H9 (cell line): Measurements from ENCODE around the gene RIMBP2. TPM values are rescaled to one million over a fixed set of nuclear protein-coding genes. Genes with fewer than 3 reads are reported as not detected.

ENCODE experiments used
- DNase-seq: peaks from one replicate; pipeline ENCODE4 v3.0.0-alpha.2; 2017
- H2AFZ ChIP-seq: one replicate; pipeline ENCODE4 v1.6.1; 2013; ENCODE audit warnings: mild to moderate bottlenecking, low read length, control low read depth, moderate library complexity
- H2AK5ac ChIP-seq: 2 replicates; pipeline ENCODE4 v1.6.1; 2013; ENCODE audit warnings: low read length, control low read depth, mixed read lengths; ENCODE audit not compliant: insufficient read length
- H2BK120ac ChIP-seq: one replicate; pipeline ENCODE4 v1.6.1; 2013; ENCODE audit warnings: low read depth, mild to moderate bottlenecking, low read length, control low read depth, inconsistent platforms; ENCODE audit not compliant: poor library complexity, severe bottlenecking
- H2BK12ac ChIP-seq: 2 replicates; pipeline ENCODE4 v1.6.1; 2013; ENCODE audit warnings: low read length, control low read depth, mixed read lengths, low read depth; ENCODE audit not compliant: insufficient read length
- H2BK15ac ChIP-seq: 2 replicates; pipeline ENCODE4 v1.6.1; 2013; ENCODE audit warnings: low read depth, low read length, control low read depth
- H2BK20ac ChIP-seq: one replicate; pipeline ENCODE4 v1.6.1; 2013; ENCODE audit warnings: low read depth, mild to moderate bottlenecking, low read length, control low read depth, inconsistent platforms; ENCODE audit not compliant: poor library complexity, severe bottlenecking
- H2BK5ac ChIP-seq: 2 replicates; pipeline ENCODE4 v1.6.1; 2013; ENCODE audit warnings: low read length, control low read depth, mixed read lengths; ENCODE audit not compliant: insufficient read length
- H3K14ac ChIP-seq: 2 replicates; pipeline ENCODE4 v1.6.1; 2013; ENCODE audit warnings: low read length, control low read depth; ENCODE audit not compliant: insufficient read depth
- H3K18ac ChIP-seq: 2 replicates; pipeline ENCODE4 v1.6.1; 2013; ENCODE audit warnings: low read depth, mild to moderate bottlenecking, mixed read lengths, low read length, control low read depth; ENCODE audit not compliant: insufficient read length
- H3K23ac ChIP-seq: 2 replicates; pipeline ENCODE4 v1.6.1; 2013; ENCODE audit warnings: low read length, control low read depth, mixed read lengths, low read depth; ENCODE audit not compliant: insufficient read length
- H3K23me2 ChIP-seq: 2 replicates; pipeline ENCODE4 v1.6.1; 2013; ENCODE audit warnings: low read depth, mild to moderate bottlenecking, mixed read lengths, low read length, control low read depth; ENCODE audit not compliant: insufficient read length, poor library complexity, severe bottlenecking
- H3K27ac ChIP-seq: 2 replicates; pipeline ENCODE4 v1.5.1; 2013; ENCODE audit warnings: low read length, control low read depth, mixed read lengths, low read depth; ENCODE audit not compliant: insufficient read length
- H3K27me3 ChIP-seq: 2 replicates; pipeline ENCODE4 v1.6.1; 2013; ENCODE audit warnings: low read length, control low read depth, inconsistent platforms; ENCODE audit not compliant: insufficient read depth
- H3K4ac ChIP-seq: 2 replicates; pipeline ENCODE4 v1.6.1; 2013; ENCODE audit warnings: low read depth, mild to moderate bottlenecking, control low read depth, inconsistent platforms, low read length, moderate library complexity
- H3K4me1 ChIP-seq: 2 replicates; pipeline ENCODE4 v1.6.1; 2013; ENCODE audit warnings: low read length, control low read depth, inconsistent platforms; ENCODE audit not compliant: insufficient read depth
- H3K4me2 ChIP-seq: 2 replicates; pipeline ENCODE4 v1.6.1; 2013; ENCODE audit warnings: low read length, control low read depth, mixed read lengths; ENCODE audit not compliant: insufficient read length, insufficient read depth
- H3K56ac ChIP-seq: 2 replicates; pipeline ENCODE4 v1.6.1; 2013; ENCODE audit warnings: low read depth, mild to moderate bottlenecking, mixed read lengths, low read length, control low read depth; ENCODE audit not compliant: insufficient read length
- H3K79me1 ChIP-seq: 2 replicates; pipeline ENCODE4 v1.6.1; 2013; ENCODE audit warnings: low read depth, mild to moderate bottlenecking, moderate library complexity, low read length, control low read depth, inconsistent platforms; ENCODE audit not compliant: insufficient read depth, poor library complexity, severe bottlenecking
- H3K79me2 ChIP-seq: 2 replicates; pipeline ENCODE4 v1.6.1; 2013; ENCODE audit warnings: low read length, control low read depth, inconsistent platforms; ENCODE audit not compliant: insufficient read depth
- H3K9ac ChIP-seq: 2 replicates; pipeline ENCODE4 v1.6.1; 2013; ENCODE audit warnings: low read length, control low read depth, mixed read lengths; ENCODE audit not compliant: insufficient read length; ENCODE audit errors: extremely low read depth
- H3K9me3 ChIP-seq: one replicate; pipeline ENCODE4 v1.6.1; 2013; ENCODE audit warnings: low read depth, low read length, inconsistent platforms; ENCODE audit not compliant: control insufficient read depth
- H3T11ph ChIP-seq: one replicate; pipeline ENCODE4 v1.6.1; 2013; ENCODE audit warnings: mild to moderate bottlenecking, low read length, control low read depth, inconsistent platforms
- H4K20me1 ChIP-seq: one replicate; pipeline ENCODE4 v1.6.1; 2013; ENCODE audit not compliant: control insufficient read depth, insufficient read length, insufficient read depth
- H4K5ac ChIP-seq: 2 replicates; pipeline ENCODE4 v1.6.1; 2013; ENCODE audit warnings: low read depth, mild to moderate bottlenecking, mixed read lengths, low read length, control low read depth; ENCODE audit not compliant: insufficient read length
- H4K8ac ChIP-seq: replicated peaks from 2 replicates; pipeline ENCODE4 v1.6.1; 2013; ENCODE audit warnings: low read length, control low read depth, mixed read lengths, low read depth; ENCODE audit not compliant: insufficient read length
- H4K91ac ChIP-seq: 2 replicates; pipeline ENCODE4 v1.6.1; 2013; ENCODE audit warnings: low read depth, mild to moderate bottlenecking, moderate library complexity, mixed read lengths, low read length, control low read depth; ENCODE audit not compliant: insufficient read length
- H3K27ac Mint-ChIP-seq, 3 experiments: 2 replicates in 2 of 3; 3 replicates in 1 of 3; pipeline ENCODE4 v1.8.0; 2020 to 2021; ENCODE audit warnings: mixed read lengths in 3 of 3, mild to moderate bottlenecking in 1 of 3, moderate library complexity in 1 of 3
- H3K27me3 Mint-ChIP-seq: 2 replicates; pipeline ENCODE4 v1.8.0; 2021; ENCODE audit warnings: low read depth, mild to moderate bottlenecking, moderate library complexity, mixed read lengths
- H3K36me3 Mint-ChIP-seq, 3 experiments: 2 replicates in 2 of 3; 3 replicates in 1 of 3; pipeline ENCODE4 v1.8.0; 2020 to 2021; ENCODE audit warnings: low read depth in 3 of 3, mixed read lengths in 3 of 3; ENCODE audit not compliant: insufficient read depth in 1 of 3
- H3K4me1 Mint-ChIP-seq, 2 experiments: 2 replicates each; pipeline ENCODE4 v1.8.0; 2020; ENCODE audit warnings: mixed read lengths in 2 of 2
- H3K4me3 Mint-ChIP-seq, 2 experiments: 2 replicates in 1 of 2; 3 replicates in 1 of 2; pipeline ENCODE4 v1.8.0; 2020 to 2021; ENCODE audit warnings: mild to moderate bottlenecking in 2 of 2, mixed read lengths in 2 of 2, moderate library complexity in 1 of 2
- H3K9me3 Mint-ChIP-seq, 2 experiments: 2 replicates in 1 of 2; 3 replicates in 1 of 2; pipeline ENCODE4 v1.8.0; 2020; ENCODE audit warnings: mild to moderate bottlenecking in 2 of 2, mixed read lengths in 2 of 2, moderate library complexity in 1 of 2
- CTCF ChIP-seq: fragments of 200-600 bp; sonication (generic); conservative IDR thresholded peaks from 3 replicates; pipeline ENCODE4 v1.8.0; 2021; ENCODE audit warnings: antibody characterized with exemption, mild to moderate bottlenecking
- WGBS: extraction: QIAGEN DNeasy Blood & Tissue Kit; methylation state at CpG from one replicate; pipeline ENCODE4 v1.1.7; 2013; ENCODE audit warnings: missing lambda C conversion rate, low lambda C conversion rate, mixed read lengths; ENCODE audit not compliant: insufficient read length; ENCODE audit errors: extremely low coverage; 5-methylcytosine and 5-hydroxymethylcytosine counted together
- total RNA-seq: library from RNA; stranded (reverse); gene quantifications from 2 replicates; pipeline ENCODE4 v1.2.1, GENCODE V29; 2021

Gene RIMBP2
- total RNA-seq, 1 experiment from 2014 or later, result 0.70 TPM

- no CpG with 5 or more reads among the region's 5 CpGs for WGBS
- no peak for TF ChIP-seq CTCF
Measured at GRCh38 chr12:130362060-130362459, 354.0 kb downstream of the RIMBP2 start.

More at GRCh38 chr12:130362060-130362459, 354.0 kb downstream of the RIMBP2 start:
- Histone ChIP-seq H3K14ac (no peak overlapping the region), H4K8ac (no peak overlapping the region), H3K9me3 (no peaks in the 10 kb centered on the region), H3K4me1 (no peaks in the 10 kb centered on the region), H3K23ac (no peak overlapping the region), H2BK120ac (no peak overlapping the region), H2BK15ac (no peak overlapping the region), H3K27me3 (no peaks in the 10 kb centered on the region), H3K4me2 (no peak overlapping the region), H2BK5ac (no peak overlapping the region), H2BK20ac (no peak overlapping the region), H3K4ac (no peak overlapping the region), H4K5ac (no peak overlapping the region), H3K23me2 (no peaks in the 10 kb centered on the region), H3K79me2 (no peaks in the 10 kb centered on the region), H3K79me1 (no peaks in the 10 kb centered on the region), H4K20me1 (no peaks in the 10 kb centered on the region), H3T11ph (no peak overlapping the region), H3K56ac (no peak overlapping the region), H3K18ac (no peak overlapping the region), H3K27ac (no peak overlapping the region), H4K91ac (no peak overlapping the region), H2AK5ac (no peak overlapping the region), H2AFZ (no peak overlapping the region), H2BK12ac (no peak overlapping the region), H3K9ac (no peak overlapping the region)
- DNase-seq, result no peak
- no peak overlapping the region for H3K4me3 Mint-ChIP-seq
- peaks cover 5 to 12% of the 10 kb centered on the region in 2 experiments; a peak in 3 of 4 replicates for H3K4me1 Mint-ChIP-seq
- no peaks in the 10 kb centered on the region for H3K9me3 Mint-ChIP-seq
- peaks cover 50% of the 10 kb centered on the region for H3K27me3 Mint-ChIP-seq
- no peaks in the 10 kb centered on the region for H3K36me3 Mint-ChIP-seq
- no peak overlapping the region for H3K27ac Mint-ChIP-seq
